HepG2 (cell line): Measurements from ENCODE around the gene ZNF302. TPM values are rescaled to one million over a fixed set of nuclear protein-coding genes. Genes with fewer than 3 reads are reported as not detected.

Experiments
- AGO1 ChIP-seq: fragments of 200-400 bp; formaldehyde crosslinking; IDR thresholded peaks from 2 replicates; pipeline ENCODE4 v1.6.1; 2017; ENCODE audit warnings: mild to moderate bottlenecking, low read depth, low read length, moderate library complexity; ENCODE audit not compliant: poor library complexity, severe bottlenecking
- CC2D1A ChIP-seq: sonication (generic); formaldehyde crosslinking; IDR thresholded peaks from 2 replicates; pipeline ENCODE4 v1.8.1; 2023; ENCODE audit warnings: mild to moderate bottlenecking, missing genetic modification reagents
- CEBPB ChIP-seq: IDR thresholded peaks from 2 replicates; pipeline ENCODE4 v1.6.1; 2011; ENCODE audit warnings: low read depth, low read length, improper control_type of control experiment, borderline replicate concordance
- DNMT1 ChIP-seq: sonication (generic); formaldehyde crosslinking; IDR thresholded peaks from 2 replicates; pipeline ENCODE4 v1.5.1; 2020; ENCODE audit warnings: mild to moderate bottlenecking, missing genetic modification reagents
- DR1 ChIP-seq: sonication (generic); formaldehyde crosslinking; IDR thresholded peaks from 2 replicates; pipeline ENCODE4 v1.8.0; 2021; ENCODE audit warnings: mild to moderate bottlenecking, missing genetic modification reagents, inconsistent platforms
- GTF3A ChIP-seq: sonication (generic); formaldehyde crosslinking; conservative IDR thresholded peaks from 2 replicates; pipeline ENCODE4 v1.4.0; 2020; ENCODE audit warnings: mild to moderate bottlenecking, missing genetic modification reagents
- HES4 ChIP-seq: sonication (generic); formaldehyde crosslinking; IDR thresholded peaks from 2 replicates; pipeline ENCODE4 v1.9.0; 2021; ENCODE audit warnings: mild to moderate bottlenecking, missing genetic modification reagents, borderline replicate concordance
- HNF1B ChIP-seq: sonication (generic); formaldehyde crosslinking; IDR thresholded peaks from 2 replicates; pipeline ENCODE4 v1.5.1; 2020; ENCODE audit warnings: mild to moderate bottlenecking, moderate library complexity, missing genetic modification reagents
- HNF4A ChIP-seq: sonication (generic); formaldehyde crosslinking; IDR thresholded peaks from 2 replicates; pipeline ENCODE4 v1.4.0; 2020; ENCODE audit warnings: missing genetic modification reagents
- JUN ChIP-seq: sonication (generic); formaldehyde crosslinking; IDR thresholded peaks from 2 replicates; pipeline ENCODE4 v1.4.0; 2020; ENCODE audit warnings: mild to moderate bottlenecking, missing genetic modification reagents
- MTF1 ChIP-seq: sonication (generic); formaldehyde crosslinking; IDR thresholded peaks from 2 replicates; pipeline ENCODE4 v1.5.0; 2020; ENCODE audit warnings: missing genetic modification reagents
- MXD1 ChIP-seq: sonication (generic); formaldehyde crosslinking; IDR thresholded peaks from 2 replicates; pipeline ENCODE4 v1.4.0; 2020; ENCODE audit warnings: mild to moderate bottlenecking, missing genetic modification reagents
- PAWR ChIP-seq: sonication (generic); formaldehyde crosslinking; IDR thresholded peaks from 2 replicates; pipeline ENCODE4 v1.4.0; 2020; ENCODE audit warnings: missing genetic modification reagents, mild to moderate bottlenecking, borderline replicate concordance
- PCBP2 ChIP-seq: fragments of 200-400 bp; formaldehyde crosslinking; optimal IDR thresholded peaks from 2 replicates; pipeline ENCODE3; 2018; ENCODE audit warnings: low read length, low read depth; ENCODE audit not compliant: poor library complexity, severe bottlenecking
- PTBP1 ChIP-seq: fragments of 200-400 bp; formaldehyde crosslinking; IDR thresholded peaks from 2 replicates; pipeline ENCODE4 v1.6.1; 2018; ENCODE audit warnings: low read length, low read depth; ENCODE audit not compliant: poor library complexity, severe bottlenecking
- SKI ChIP-seq: fragments of 450-650 bp; IDR thresholded peaks from one replicate; pipeline ENCODE4 v1.6.1; 2018; ENCODE audit warnings: mild to moderate bottlenecking; ENCODE audit not compliant: partially characterized antibody
- SMARCE1 ChIP-seq: fragments of 450-650 bp; IDR thresholded peaks from 2 replicates; pipeline ENCODE4 v1.6.1; 2017; ENCODE audit warnings: borderline replicate concordance
- SOX6 ChIP-seq, 2 experiments: fragments of 450-650 bp in 1 of 2; sonication (generic) in 1 of 2; formaldehyde crosslinking in 1 of 2; IDR thresholded peaks; 2 replicates each; pipeline versions ENCODE4 v1.4.0 to v1.6.1; 2017 to 2020; ENCODE audit warnings: antibody characterized with exemption in 1 of 2, mild to moderate bottlenecking in 1 of 2, missing genetic modification reagents in 1 of 2
- TEAD3 ChIP-seq: optimal IDR thresholded peaks from 2 replicates; pipeline ENCODE3; 2016; ENCODE audit warnings: borderline replicate concordance
- THAP11 ChIP-seq: IDR thresholded peaks from 2 replicates; pipeline ENCODE4 v1.6.1; 2016; ENCODE audit warnings: missing biosample characterization, missing genetic modification reagents
- ZFP1 ChIP-seq: IDR thresholded peaks from 2 replicates; pipeline ENCODE4 v1.6.1; 2016
- ZNF230 ChIP-seq: sonication (generic); formaldehyde crosslinking; IDR thresholded peaks from 2 replicates; pipeline ENCODE4 v1.4.0; 2020; ENCODE audit warnings: mild to moderate bottlenecking, missing genetic modification reagents
- ZNF446 ChIP-seq: sonication (generic); formaldehyde crosslinking; IDR thresholded peaks from 2 replicates; pipeline ENCODE4 v1.5.0; 2020; ENCODE audit warnings: mild to moderate bottlenecking, missing genetic modification reagents
- ZNF792 ChIP-seq: IDR thresholded peaks from 2 replicates; pipeline ENCODE4 v1.6.1; 2016
- ZNF878 ChIP-seq: sonication (generic); formaldehyde crosslinking; IDR thresholded peaks from 2 replicates; pipeline ENCODE4 v1.8.1; 2023; ENCODE audit warnings: mild to moderate bottlenecking, missing genetic modification reagents, moderate library complexity
- ZSCAN29 ChIP-seq: sonication (generic); formaldehyde crosslinking; conservative IDR thresholded peaks from 2 replicates; pipeline ENCODE4 v1.4.0; 2020; ENCODE audit warnings: mild to moderate bottlenecking, missing genetic modification reagents
- polyA plus RNA-seq, 8 experiments: library from polyadenylated mRNA; depleted of rRNA in 3 of 8; stranded (reverse) in 7 of 8; unstranded in 1 of 8; fragments of >200 nt; fragmentation: Illumina TruSeq in 4 of 8; extraction: Trizol in 4 of 8; gene quantifications; 2 replicates each; pipeline versions ENCODE4 v1.2.1 to v1.2.3, GENCODE V29; 2011 to 2016; ENCODE audit warnings: low read depth in 4 of 8, missing spikeins in 1 of 8, mixed read lengths in 1 of 8; ENCODE audit not compliant: insufficient read depth in 1 of 8
- total RNA-seq, 5 experiments: library from RNA; depleted of rRNA; stranded (reverse); fragments of >200 nt; fragmentation: Illumina TruSeq; extraction: Trizol; gene quantifications; 2 replicates each; pipeline ENCODE4 v1.2.3, GENCODE V29; 2016; ENCODE audit warnings: low read depth in 1 of 5
- TF ChIP-seq, protein P1 (sequence below): IDR thresholded peaks from 2 replicates; pipeline ENCODE4 v1.6.1; 2016; ENCODE audit warnings: mild to moderate bottlenecking
- TF ChIP-seq, protein P2 (sequence below): sonication (generic); formaldehyde crosslinking; IDR thresholded peaks from 2 replicates; pipeline ENCODE4 v1.5.1; 2020; ENCODE audit warnings: missing genetic modification reagents, mild to moderate bottlenecking, borderline replicate concordance

ZNF302 gene
- total and polyA plus RNA-seq, 2 of the 13 experiments (the other 11 are each of a cell fraction or from before 2014, with no cell fraction given) = not detected

DNA sequence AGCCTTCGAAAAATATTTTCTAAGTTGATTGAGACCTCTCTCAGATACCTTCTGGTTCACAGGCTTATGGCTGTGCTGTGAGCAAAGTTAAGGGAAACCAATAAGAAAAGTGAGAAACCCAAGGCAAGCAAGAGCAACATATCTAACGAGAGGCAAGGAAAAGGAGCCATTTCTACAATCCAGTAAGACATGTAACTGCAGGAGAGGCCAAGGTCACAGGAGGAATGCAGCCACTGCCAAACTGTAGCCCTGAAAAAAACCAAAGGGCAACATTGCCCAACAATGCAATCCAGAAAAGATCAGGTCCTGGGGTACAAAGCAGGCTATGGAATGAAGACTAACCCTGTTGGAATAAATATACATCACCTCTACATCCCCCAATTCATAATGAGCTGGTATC, 21.8 kb upstream of the ZNF302 start (continued):
- TF ChIP-seq, protein P1, sequence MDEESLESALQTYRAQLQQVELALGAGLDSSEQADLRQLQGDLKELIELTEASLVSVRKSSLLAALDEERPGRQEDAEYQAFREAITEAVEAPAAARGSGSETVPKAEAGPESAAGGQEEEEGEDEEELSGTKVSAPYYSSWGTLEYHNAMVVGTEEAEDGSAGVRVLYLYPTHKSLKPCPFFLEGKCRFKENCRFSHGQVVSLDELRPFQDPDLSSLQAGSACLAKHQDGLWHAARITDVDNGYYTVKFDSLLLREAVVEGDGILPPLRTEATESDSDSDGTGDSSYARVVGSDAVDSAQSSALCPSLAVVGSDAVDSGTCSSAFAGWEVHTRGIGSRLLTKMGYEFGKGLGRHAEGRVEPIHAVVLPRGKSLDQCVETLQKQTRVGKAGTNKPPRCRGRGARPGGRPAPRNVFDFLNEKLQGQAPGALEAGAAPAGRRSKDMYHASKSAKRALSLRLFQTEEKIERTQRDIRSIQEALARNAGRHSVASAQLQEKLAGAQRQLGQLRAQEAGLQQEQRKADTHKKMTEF = no peak
- no peak for TF ChIP-seq ZFP1 (CRISPR knock-in tag)
- no peak for TF ChIP-seq PTBP1
- no peak for TF ChIP-seq ZSCAN29 (CRISPR knock-in tag)
- peak; percentile 52; the same call in 1 of the 2 replicates for TF ChIP-seq CEBPB
- TF ChIP-seq SOX6 (IDR thresholded peaks at IDR 0.05) = no peak
- 0 out of 2 replicates have a peak, but pooled peaks have one; percentile 21 for TF ChIP-seq SOX6 (CRISPR knock-in tag; IDR thresholded peaks at IDR 0.05)
- peak; percentile 63 for TF ChIP-seq HNF4A (CRISPR knock-in tag)
- no peak for TF ChIP-seq MTF1 (CRISPR knock-in tag)
- TF ChIP-seq PAWR (CRISPR knock-in tag) = no peak
- no peak for TF ChIP-seq ZNF878 (CRISPR knock-in tag)
- TF ChIP-seq ZNF792 (CRISPR knock-in tag) = no peak
- TF ChIP-seq TEAD3 (CRISPR knock-in tag) = peak; percentile 72
- no peak for TF ChIP-seq MXD1 (CRISPR knock-in tag)
- no peak for TF ChIP-seq GTF3A (CRISPR knock-in tag)
- no peak for TF ChIP-seq ZNF230 (CRISPR knock-in tag)
- no peak for TF ChIP-seq HES4
- TF ChIP-seq JUN = no peak
- TF ChIP-seq AGO1 = no peak
- TF ChIP-seq PCBP2 = no peak
- no peak for TF ChIP-seq ZNF446 (CRISPR knock-in tag)
- TF ChIP-seq DR1 (CRISPR knock-in tag) = no peak
- TF ChIP-seq DNMT1 (CRISPR knock-in tag) = no peak
- no peak for TF ChIP-seq THAP11 (CRISPR knock-in tag)
- TF ChIP-seq CC2D1A (CRISPR knock-in tag) = no peak
- TF ChIP-seq, protein P2, sequence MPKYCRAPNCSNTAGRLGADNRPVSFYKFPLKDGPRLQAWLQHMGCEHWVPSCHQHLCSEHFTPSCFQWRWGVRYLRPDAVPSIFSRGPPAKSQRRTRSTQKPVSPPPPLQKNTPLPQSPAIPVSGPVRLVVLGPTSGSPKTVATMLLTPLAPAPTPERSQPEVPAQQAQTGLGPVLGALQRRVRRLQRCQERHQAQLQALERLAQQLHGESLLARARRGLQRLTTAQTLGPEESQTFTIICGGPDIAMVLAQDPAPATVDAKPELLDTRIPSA (CRISPR knock-in tag) = no peak
- no peak for TF ChIP-seq SMARCE1
- TF ChIP-seq SKI = no peak
- no peak for TF ChIP-seq HNF1B (CRISPR knock-in tag)
